Measurements from ENCODE around the gene DNAJB6. TPM values are rescaled to one million over a fixed set of nuclear protein-coding genes. Genes with fewer than 3 reads are reported as not detected.

The DNAJB6 gene
- total RNA-seq, 1 donor from 2014 or later, result 129 TPM

- ATAC-seq, result no peak
- intact Hi-C loops (cut with DNase I), result no loop called here
- DNase-seq (ENCODE audit: low spot score), result no peak
Measured at GRCh38 chr7:157416011-157416410, 79.2 kb downstream of the DNAJB6 start.

- intact Hi-C loops (cut with DNase I), result no loop called here
- DNase-seq (ENCODE audit: low spot score) (no peak), ATAC-seq (no peak)
Measured at GRCh38 chr7:157418204-157419034, 81.6 kb downstream of the DNAJB6 start.

GRCh38 chr7:157419035-157419293 is 82.2 kb downstream of the DNAJB6 start:
- ATAC-seq (no peak), DNase-seq (ENCODE audit: low spot score) (no peak)
- intact Hi-C loops (cut with DNase I), result no loop called here

GRCh38 chr7:157422279-157422678 is 85.5 kb downstream of the DNAJB6 start:
- intact Hi-C loops (cut with DNase I), result no loop called here
- no peak for ATAC-seq
- DNase-seq (ENCODE audit: low spot score), result no peak

- ATAC-seq, result no peak
- intact Hi-C loops (cut with DNase I), result no loop called here
- DNase-seq (ENCODE audit: low spot score), result no peak
Measured at GRCh38 chr7:157423348-157423747, 86.5 kb downstream of the DNAJB6 start.

GRCh38 chr7:157423886-157424565 is 87.2 kb downstream of the DNAJB6 start:
- DNase-seq (ENCODE audit: low spot score) (no peak), ATAC-seq (no peak)
- intact Hi-C loops (cut with DNase I), result no loop called here

- intact Hi-C loops (cut with DNase I), result no loop called here
- DNase-seq (ENCODE audit: low spot score) (no peak), ATAC-seq (no peak)
Measured at GRCh38 chr7:157425137-157425731, 88.4 kb downstream of the DNAJB6 start.

GRCh38 chr7:157425761-157426160 is 89.0 kb downstream of the DNAJB6 start:
- ATAC-seq, result no peak
- DNase-seq (ENCODE audit: low spot score), result no peak
- intact Hi-C loops (cut with DNase I), result no loop called here

GRCh38 chr7:157426463-157427301 is 89.9 kb downstream of the DNAJB6 start:
- no peak for ATAC-seq
- intact Hi-C loops (cut with DNase I), result no loop called here
- no peak for DNase-seq (ENCODE audit: low spot score)

- intact Hi-C loops (cut with DNase I), result no loop called here
- DNase-seq (ENCODE audit: low spot score) (no peak), ATAC-seq (no peak)
Measured at GRCh38 chr7:157427811-157428553, 91.2 kb downstream of the DNAJB6 start.

GRCh38 chr7:157428554-157428945 is 91.7 kb downstream of the DNAJB6 start:
- ATAC-seq, result no peak
- intact Hi-C loops (cut with DNase I), result no loop called here
- DNase-seq (ENCODE audit: low spot score), result no peak

GRCh38 chr7:157429001-157429679 is 92.3 kb downstream of the DNAJB6 start:
- DNase-seq (ENCODE audit: low spot score) (no peak), ATAC-seq (no peak)
- intact Hi-C loops (cut with DNase I), result no loop called here

GRCh38 chr7:157429680-157430224 is 92.9 kb downstream of the DNAJB6 start:
- DNase-seq (ENCODE audit: low spot score) (peak; percentile 49), ATAC-seq (no peak)
- intact Hi-C loops (cut with DNase I), result loop anchor here (10.0 kb wide), 1 partner anchor 455 kb away; no protein-coding TSS in a partner anchor

- DNase-seq (ENCODE audit: low spot score) (no peak), ATAC-seq (no peak)
- intact Hi-C loops (cut with DNase I), result loop anchor here (10.0 kb wide), 1 partner anchor 454 kb away; no protein-coding TSS in a partner anchor
Measured at GRCh38 chr7:157430721-157431120, 93.9 kb downstream of the DNAJB6 start.

GRCh38 chr7:157431173-157431950 is 94.6 kb downstream of the DNAJB6 start:
- no peak for ATAC-seq
- intact Hi-C loops (cut with DNase I), result loop anchor here (10.0 kb wide), 1 partner anchor 453 kb away; no protein-coding TSS in a partner anchor
- peak; percentile 54 for DNase-seq (ENCODE audit: low spot score)

GRCh38 chr7:157431951-157432540 is 95.2 kb downstream of the DNAJB6 start:
- DNase-seq (ENCODE audit: low spot score), result peak; percentile 53
- intact Hi-C loops (cut with DNase I), result loop anchor here (10.0 kb wide), 1 partner anchor 453 kb away; no protein-coding TSS in a partner anchor
- no peak for ATAC-seq

All from sciatic nerve (tissue), 2 donors.